ENCODE results near the gene PAQR8.
A peak's percentile ranks its signal among the peaks of the same experiment; 100 is the strongest.

Gene PAQR8

DNA sequence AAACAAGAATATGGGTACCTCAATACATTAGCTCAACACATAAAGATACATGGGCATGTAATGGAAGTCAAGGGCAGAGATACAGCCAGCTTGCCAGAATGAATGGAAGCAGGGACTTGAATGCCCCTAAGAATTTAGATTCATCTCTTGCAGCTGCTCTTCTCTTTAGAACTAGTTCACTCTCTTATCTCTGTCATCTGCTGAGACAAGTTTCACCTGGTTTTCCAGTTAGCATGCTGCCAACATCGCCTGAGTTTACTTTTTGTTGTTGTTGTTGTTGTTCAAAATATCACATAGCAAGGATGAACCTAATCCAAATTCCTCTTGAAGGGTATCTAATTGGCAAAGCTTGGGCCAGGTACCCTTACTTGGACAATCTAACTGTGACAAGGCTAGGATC, 14.1 kb upstream of the PAQR8 start:
- DNase-seq (ENCODE audit: low read depth in 2 of 2): no peak

DNA sequence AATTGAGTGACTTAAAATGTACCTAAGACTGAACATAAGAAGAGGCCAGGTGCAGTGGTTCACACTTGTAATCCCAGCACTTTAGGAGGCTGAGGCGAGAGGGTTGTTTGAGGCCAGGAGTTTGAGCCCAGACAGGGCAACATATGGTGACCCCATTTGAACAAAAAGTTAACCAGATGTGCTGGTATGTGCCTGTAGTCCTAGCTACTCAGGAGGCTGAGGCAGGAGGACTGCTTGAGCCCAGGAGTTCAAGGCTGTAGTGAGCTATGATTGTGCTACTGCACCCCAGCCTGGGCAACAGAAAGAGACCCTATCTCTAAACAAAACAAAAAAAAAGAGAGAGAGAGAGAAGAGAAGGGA, 10.1 kb upstream of the PAQR8 start:
- no peak for DNase-seq (ENCODE audit: low read depth in 2 of 2)

DNA sequence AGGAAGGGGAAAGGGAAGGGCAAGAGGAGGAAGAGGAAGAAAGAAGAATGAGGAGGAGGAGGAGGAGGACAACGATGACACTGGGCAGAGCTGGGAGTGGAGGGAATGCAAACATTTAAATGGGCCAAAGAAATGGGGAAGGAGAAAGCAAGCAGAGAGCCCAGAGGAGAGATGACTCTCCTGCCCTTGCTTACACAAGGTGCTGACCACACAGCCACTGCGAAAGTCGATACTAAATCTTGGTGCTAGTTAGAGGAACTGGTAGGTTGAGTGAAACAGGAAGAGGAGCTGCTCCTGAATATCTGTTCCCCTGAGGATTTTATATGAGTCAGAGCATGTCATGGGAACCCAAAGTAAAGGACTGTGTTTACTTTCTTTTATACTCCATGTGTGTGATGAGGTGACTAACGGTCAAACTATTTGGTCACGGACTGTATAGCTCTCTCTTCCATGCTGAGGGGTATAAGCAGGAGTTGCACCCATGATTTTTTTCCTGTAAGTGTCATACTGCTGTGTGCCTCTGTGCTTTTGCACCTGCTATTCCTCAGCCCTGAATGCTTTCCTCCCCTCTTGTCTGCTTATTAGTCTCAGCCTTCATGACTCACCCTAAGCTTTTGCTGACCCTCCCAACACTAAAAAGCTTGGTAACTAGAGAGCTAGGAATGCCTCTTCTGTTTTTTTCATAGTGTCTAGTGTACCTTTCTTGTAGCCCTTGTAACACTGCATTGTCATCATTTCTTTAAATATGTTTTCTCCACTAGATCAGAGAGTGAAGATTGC, 9.5 kb upstream of the PAQR8 start:
- no peak for DNase-seq (ENCODE audit: low read depth in 2 of 2)

DNA sequence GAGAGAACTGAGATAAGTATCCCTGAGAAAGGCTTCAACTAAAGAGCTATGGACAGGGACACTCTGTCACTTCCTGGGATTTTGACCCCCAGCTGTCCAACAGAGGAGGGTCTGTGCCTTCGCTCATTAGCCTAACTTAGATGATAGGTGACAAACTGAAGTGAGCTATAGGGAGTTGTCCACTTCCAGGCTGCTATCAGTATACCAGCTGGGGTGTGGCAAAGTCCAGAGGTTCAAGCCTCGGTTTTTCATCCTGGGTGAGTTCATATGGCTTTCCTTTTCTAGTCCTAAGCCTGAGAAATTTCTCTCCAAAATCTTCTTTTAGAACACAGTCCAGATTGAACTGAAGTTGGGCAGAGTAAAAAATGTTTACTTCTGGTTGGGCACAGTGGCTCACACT, 5.9 kb upstream of the PAQR8 start:
- no peak for DNase-seq (ENCODE audit: low read depth in 2 of 2)

DNA sequence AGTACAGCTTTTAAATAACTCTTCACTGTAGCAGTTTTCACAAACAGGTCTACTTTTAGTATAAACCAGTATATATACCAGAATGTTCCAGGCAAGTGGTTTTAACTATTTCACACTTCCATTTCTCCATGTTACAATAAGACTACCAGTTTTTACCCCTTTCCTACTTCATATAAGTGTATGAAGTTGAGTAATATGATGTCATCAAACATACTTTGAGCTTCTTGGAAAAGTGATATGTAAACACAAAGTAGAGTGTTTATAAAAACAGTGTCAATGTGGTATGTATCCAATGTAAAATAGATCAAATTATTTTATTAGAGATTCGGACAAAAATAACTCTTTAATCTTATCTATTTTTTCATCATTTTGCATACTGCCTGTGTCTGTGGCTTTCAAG, 2.5 kb upstream of the PAQR8 start:
- DNase-seq (ENCODE audit: low read depth in 2 of 2): no peak

DNA sequence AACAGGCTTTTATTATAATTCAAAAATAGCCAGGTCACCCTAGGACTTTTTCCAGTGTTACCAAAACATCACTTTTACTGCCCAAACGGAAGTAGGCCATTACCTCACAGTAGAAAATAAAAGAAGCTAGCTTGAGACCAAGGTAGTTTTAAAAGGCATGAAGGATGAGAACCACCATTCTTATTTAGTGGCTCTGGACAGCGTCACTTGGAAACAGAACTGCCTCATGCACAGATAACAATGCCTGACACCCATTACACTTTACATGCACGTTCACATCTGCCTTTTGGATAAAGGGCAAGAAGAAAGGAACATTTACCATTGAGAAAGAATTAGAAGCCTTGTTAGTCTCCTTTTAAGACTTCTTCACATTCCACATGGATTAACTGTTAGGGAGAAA, 1.9 kb upstream of the PAQR8 start:
- DNase-seq (ENCODE audit: low read depth in 2 of 2): no peak

DNA sequence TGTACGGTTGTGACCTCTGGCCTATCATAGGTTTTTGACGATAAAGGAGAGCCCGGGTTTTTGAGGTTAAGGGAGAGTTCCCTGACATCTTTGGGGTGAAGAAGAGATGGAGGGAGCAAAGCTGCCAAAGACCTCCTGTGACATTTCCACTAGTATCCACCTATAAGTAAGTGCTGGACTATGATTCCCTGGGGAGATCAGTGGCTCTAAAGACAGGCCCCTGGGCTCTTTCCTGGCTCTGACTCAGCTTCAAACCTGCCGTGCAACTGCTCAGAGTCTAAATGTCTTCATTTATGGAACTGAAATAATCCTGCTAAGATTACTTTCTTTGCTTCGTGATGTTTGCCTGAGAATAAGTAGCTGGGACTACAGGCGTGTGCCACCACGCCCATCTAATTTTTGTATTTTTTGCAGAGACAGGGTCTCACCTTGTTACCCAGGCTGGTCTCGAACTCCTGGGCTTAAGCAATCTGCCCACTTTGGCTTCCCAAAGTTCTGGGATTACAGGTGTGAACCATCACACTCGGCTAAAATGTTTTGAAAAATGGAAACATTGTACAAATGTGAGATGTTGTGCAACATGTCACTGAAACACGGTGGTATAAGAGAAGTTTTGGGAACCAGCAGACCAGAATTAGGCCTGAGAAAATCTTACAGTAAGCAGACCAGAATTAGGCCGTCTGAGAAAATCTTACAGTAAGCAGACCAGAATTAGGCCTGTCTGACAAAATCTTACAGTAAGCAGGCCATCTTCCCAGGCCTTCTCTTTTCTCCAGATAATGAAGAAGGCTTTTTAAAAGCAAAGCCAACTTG, 1.1 kb upstream of the PAQR8 start:
- DNase-seq (ENCODE audit: low read depth in 2 of 2): no peak

DNA sequence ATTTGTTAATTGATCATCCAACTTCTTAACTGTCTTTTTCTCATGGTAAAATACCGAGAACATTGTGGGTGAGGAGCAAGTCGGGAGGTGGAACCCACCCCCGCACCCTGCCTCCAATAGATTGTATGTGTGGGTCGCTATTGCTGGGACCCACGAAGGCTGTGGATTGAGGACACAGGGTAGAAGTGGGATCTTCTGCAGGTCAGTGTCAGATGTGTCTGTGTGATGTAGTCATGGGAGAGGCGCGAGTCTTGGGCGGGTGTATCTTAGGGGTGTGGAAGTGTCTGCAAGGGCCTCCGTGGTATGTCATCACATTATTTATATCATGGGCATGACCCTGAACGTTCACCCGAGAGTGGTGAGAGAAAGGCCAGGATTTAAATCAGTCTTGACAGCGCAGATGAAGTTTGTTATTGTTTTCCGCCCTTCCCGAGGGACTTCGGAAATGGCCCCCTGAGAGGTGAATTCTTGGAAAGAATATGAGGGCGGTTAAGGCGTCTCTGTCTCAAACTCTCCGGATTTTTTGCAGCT, 472 bp upstream of the PAQR8 start:
- no peak for DNase-seq (ENCODE audit: low read depth in 2 of 2)

DNA sequence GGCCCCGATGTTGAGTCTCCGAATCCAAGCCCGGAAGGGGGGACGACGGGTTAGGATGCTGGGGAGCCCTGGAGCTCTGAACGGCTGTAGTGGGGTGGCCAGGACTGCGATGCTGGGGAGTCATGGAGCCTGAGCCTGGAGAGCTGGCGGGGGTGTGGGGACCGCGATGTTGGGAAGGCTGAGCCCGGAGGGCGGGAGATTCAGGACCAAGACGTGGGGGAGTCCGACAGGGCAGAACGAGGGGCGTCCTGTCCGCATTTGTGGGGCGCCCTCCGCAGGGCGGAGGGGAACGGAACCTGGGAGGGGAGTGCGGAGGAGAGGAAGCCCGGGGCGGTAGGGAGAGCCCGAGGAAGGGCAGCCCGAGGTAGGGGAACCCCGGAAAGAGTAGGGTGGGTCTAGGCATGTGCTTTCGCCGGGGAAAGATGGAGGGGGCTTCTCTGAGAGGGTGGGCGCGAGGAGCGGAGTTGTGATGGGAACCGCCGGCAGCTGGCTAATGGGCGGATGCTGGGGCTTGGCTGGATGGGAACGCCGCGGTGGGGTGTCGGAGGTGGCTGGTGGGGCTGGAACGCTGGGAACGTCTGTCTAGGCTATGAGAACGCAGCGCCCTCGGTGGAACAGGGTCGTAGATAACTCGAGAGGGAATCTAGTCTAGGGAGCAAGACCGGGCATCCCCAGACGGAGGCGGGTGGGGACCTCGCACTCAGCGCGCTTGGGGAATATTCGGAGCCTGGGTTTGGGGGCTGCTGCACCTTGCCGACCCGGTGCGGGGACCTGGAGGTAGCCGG, 684 bp downstream of the PAQR8 start:
- DNase-seq (ENCODE audit: low read depth in 2 of 2): peak in 1 of 2 donors; percentile 24

DNA sequence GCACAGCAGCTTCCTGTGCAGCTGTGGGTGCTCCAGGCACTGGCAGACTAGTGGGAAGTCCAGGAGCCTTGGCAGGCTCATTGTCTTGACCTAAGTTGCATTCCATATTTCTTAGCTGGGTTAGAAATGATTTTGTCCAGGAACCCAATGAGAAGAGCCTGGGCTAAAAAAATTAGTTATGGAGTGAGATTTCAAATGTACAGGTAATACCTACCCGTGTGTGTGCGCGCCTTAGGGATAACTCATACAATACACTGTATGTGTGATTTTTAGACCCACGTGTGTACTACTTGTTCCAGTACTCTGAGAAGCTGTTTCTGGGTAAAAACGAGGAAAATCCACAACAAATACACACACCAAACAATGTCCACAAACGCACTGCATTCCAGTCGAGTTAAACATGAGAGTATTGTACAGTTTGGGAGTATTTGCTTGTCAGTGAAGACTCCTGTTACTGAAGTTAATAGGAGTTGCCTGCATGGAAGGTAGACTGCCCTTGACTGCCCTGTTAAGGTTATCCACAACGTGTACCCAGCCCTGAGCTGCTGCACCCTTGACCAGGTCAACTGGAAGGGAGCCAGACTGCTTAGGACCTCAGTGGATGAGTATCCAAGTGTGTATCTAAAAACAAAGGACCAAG, 1.4 kb downstream of the PAQR8 start:
- DNase-seq (ENCODE audit: low read depth in 2 of 2): no peak

DNA sequence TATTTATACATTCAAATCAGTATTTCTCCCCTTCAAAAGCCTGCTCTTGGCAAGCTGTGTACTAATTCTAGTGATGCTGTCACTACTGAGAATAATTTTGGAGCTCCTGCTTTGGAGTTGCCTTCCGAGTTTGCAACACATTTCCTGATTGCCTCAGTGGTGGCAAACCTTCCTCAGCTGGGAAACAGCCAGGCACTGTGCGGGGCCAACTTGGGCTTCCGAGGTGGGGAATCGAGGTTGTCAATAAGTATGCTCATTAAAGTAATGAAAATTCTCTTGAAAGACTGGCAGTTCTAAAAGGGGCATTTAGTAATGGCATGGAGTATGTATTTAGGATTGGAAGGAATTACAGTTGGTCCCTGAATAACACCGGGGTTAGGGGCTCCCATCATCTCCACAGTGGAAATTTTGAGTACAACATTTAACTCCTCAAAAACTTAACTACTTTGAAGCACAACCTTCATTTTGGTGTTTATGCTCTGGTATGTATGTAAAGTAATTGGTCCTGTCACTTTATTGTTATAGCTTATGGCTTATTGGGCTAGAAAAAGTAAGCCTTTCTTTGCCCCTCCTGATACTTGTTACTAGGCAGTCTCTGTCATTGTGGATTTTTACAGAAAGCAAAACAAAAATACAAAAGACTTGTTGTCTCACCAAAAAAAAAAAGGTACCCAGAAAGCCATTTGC, 2.7 kb downstream of the PAQR8 start:
- no peak for DNase-seq (ENCODE audit: low read depth in 2 of 2)

DNA sequence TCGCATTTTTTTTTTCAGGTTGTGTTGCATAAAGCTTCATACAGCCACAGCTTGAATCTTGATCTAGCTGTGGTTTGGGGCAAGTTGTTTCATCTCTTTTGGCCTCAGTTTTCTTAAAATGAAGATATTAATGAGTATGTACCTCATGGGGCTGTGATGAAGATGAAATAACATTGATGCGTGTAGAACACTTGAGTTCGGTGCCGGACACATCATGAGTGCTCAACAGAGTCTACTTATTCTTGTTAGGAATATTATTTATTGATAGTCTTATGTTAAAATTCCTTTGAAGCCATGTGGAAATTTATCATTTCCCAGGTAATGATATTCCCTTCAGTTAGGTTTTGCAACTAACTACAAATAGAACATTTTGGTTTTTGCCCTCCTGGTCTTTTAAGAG, 3.4 kb downstream of the PAQR8 start:
- DNase-seq (ENCODE audit: low read depth in 2 of 2): no peak

DNA sequence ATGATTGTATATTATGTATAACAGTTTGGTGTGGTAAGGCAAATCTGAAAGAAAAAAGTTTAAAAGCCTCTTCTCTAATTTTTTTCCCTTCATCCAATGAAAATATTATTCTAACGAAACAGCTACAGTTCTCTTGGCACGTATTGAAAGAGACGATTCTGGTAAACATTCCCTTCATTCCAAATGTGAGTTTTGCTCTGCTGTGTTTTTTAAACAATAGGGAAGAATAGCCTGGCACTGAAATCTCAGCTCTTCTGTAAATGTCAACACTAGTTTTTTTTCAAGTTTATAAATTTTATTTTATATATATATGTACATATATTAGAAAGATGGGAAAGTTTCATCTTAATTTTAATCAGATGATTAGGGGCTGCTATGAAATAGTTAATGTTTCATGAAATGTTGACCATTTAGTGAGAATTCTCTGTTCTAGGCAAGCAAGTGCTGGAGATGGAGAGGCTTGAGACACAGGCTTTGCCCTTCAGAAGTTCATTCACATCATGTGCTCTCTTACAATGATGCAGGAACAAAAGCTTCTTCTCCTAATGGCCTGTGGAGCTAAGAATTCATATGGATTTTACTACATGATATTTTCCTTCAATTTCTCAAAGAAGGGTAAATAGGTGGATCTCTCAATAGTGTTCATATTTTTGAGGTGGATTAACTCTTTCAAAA, 4.1 kb downstream of the PAQR8 start:
- DNase-seq (ENCODE audit: low read depth in 2 of 2): no peak

DNA sequence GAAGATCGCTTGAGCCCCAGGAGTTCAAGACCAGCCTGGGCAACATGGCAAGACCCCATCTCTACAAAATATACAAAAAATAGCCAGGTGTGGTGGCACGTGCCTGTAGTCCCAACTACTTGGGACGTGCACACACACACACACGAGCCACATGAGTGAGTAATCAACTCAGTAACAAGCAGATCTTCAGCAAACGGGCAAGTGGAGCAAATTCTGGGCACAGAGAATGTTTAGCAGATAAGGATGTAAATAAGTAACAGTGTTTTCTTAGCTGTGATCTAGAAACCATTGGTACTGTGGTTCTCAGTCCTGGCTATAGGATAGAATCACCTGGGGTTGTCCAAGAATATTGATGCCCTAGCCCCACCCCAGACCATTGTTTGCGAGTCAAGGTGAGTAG, 6.1 kb downstream of the PAQR8 start:
- DNase-seq (ENCODE audit: low read depth in 2 of 2): no peak

DNA sequence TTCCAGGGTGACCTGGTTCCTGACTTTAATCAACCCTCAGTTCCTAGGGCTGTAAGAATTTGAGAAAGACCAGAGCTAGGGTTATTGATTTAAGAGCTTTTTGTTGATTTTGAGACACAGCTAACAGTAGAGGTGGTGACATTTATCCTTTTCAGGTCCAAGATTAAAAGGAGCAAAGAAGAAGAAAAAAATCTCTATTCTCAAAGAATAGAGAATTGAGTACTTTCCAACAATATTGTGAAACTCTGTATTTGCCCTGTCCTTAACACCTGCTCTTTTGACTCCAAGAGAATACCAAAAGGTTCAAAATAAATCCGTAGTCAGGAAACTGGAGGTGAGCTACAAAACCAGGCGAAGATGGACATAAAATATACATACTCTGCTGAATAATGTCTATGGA, 7.3 kb downstream of the PAQR8 start:
- no peak for DNase-seq (ENCODE audit: low read depth in 2 of 2)

DNA sequence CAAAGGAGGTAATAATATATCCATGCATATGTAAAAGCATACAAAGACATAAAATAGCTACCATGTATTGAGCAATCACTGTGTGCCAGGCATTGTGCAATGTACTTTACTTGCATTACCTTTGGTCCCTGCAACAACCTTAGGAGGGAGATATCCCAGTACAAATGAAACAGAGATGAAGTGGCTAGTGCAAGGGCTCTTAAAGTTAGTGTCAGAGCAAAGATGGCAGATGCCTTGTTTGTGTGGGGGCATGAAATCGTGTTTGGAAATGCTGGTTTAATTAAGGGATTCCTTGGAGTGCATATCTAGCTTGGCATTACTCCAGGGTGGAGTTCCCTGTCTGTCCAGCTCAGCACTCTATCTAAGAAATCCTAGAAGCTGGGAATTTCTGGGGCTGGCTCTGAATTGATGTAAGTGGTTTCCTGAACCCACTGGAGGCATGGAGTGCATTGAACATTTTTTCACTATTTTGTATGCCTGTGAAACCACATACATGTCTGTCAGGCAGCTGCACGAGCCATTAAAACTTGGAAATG, 9.8 kb downstream of the PAQR8 start:
- no peak for DNase-seq (ENCODE audit: low read depth in 2 of 2)

DNA sequence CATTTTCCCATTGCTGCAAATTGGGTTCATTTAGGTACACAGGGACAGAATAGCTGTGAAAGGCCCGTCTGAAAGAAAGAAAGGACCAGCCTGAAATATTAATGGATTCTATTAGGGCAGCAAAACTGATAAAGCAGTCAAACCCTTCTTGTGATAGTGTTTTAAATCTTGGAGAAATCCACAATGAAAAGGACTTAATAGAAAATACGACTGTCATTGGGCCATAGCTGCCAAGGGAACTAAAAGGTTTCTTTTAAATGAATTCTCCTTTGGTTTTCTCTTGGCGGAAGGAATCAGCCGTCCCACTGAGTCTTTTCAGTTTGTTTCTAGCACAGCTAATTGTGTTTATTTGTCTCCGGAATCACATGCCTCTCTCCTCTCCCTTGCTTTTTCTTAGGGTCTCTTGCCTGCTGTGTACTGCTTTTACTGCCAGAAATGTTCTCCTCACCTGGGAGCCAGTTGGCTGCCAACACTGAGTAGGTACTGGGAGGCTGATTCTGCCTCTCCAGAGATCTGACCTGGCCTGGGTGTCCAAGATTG, 11.3 kb downstream of the PAQR8 start:
- no peak for DNase-seq (ENCODE audit: low read depth in 2 of 2)

DNA sequence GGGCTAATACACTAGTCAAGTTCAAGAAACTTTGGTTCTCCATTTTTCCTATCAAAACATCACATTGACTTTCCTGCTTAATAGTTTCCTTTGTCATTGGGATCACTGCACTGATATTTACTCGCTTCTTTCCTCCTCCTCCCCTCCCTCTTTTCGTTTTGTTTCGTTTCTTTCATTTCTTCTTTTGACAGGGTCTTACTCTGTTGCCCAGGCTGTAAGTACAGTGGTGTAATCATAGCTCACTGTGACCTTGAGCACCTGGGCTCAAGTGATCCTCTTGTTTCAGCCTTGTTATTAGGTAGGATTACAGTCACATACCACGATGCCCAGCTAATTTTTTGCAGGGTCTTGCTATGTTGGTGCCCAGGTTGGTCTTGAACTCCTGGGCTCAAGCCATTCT, 12.3 kb downstream of the PAQR8 start:
- DNase-seq (ENCODE audit: low read depth in 2 of 2): no peak

DNA sequence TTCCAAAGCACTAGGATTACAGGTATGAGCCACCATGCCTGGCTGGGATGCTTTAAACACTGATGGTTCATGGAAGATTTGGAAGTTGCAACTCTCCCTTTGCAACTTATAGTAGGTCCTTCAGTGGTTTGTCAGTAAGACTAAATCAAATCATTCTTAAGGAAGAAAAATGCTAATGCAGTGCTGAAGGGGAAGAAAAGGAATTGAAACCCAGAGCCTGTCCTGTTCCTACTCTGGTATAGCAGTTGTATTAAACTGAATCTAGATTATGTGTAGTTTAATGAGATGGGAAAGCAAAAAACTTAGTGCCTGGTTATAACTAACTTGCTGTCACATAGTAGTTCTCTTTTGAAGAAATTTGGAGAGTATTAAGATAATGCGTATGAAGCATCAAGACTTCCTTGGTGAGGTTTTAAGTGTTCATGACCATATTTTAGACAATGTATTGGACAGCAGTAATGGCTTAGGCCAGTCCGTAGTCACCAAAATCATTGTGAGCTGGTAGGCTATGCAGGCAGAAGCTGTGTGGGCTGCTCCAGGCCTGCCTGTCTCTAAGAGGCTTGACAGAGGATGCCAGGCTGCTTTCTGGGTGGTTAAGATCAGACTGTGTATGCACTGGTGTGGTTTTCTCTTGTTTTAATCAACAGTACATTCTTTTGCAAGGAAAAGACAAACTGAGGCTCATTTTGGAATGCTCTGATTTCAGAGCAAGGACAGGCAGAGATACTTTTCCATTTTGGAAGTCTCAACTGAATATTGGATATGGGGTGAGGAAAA, 14.0 kb downstream of the PAQR8 start:
- DNase-seq (ENCODE audit: low read depth in 2 of 2): no peak
